GM20000 (cell line): ENCODE data around the gene AXL.

ENCODE experiments used
- DNase-seq: peaks from one replicate; pipeline ENCODE4 v3.0.0; 2012; ENCODE audit warnings: low spot score
- CTCF ChIP-seq: IDR thresholded peaks from 2 replicates; pipeline ENCODE4 v1.5.1; 2012; ENCODE audit warnings: mild to moderate bottlenecking, control low read depth; ENCODE audit errors: extremely low read depth, missing control alignments

Gene AXL

GRCh38 chr19:41241859-41242258, 22.8 kb downstream of the AXL start:
- no peak for DNase-seq
- TF ChIP-seq CTCF = no peak

GRCh38 chr19:41244117-41244516, 25.1 kb downstream of the AXL start:
- DNase-seq = no peak
- no peak for TF ChIP-seq CTCF

- DNase-seq = no peak
- TF ChIP-seq CTCF = no peak
Observed at GRCh38 chr19:41245843-41246242, 26.8 kb downstream of the AXL start.

- no peak for DNase-seq
- TF ChIP-seq CTCF = no peak
Observed at GRCh38 chr19:41248895-41249294, 29.9 kb downstream of the AXL start.

- TF ChIP-seq CTCF = no peak
- DNase-seq = no peak
Observed at GRCh38 chr19:41249707-41250423, 30.8 kb downstream of the AXL start.

- DNase-seq = no peak
- no peak for TF ChIP-seq CTCF
Observed at GRCh38 chr19:41253660-41254059, 34.6 kb downstream of the AXL start.

GRCh38 chr19:41255171-41255570, 36.1 kb downstream of the AXL start:
- no peak for DNase-seq
- TF ChIP-seq CTCF = no peak
